GM21717 (cell line): ENCODE results near the gene BMP7.

Experiments
- ATAC-seq: cut with Tn5 transposase; IDR thresholded peaks from one replicate; pipeline ENCODE4 v1.9.1; 2021; ENCODE audit warnings: mild to moderate bottlenecking, moderate library complexity; ENCODE audit not compliant: unreplicated experiment

BMP7 gene

DNA sequence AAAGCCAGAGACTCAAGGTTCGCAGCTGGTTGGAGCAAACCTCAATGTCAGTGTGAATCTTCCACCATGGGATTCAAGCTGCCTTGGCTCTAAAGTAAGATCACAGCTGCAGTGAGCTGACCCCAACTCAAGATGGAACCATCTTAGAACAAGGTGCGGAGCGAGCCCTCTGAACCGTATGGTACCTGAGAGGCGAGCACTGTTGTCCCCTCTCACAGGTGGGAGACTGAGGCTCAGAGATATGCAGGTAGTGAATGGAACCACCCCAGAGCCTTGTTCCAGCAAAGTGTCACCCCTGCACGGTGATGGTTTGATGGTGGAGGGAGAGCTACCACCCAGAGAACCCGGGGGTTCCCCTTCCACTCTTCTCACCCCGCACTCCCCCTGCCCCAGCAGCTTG, 52.5 kb downstream of the BMP7 start:
- ATAC-seq, result no peak

DNA sequence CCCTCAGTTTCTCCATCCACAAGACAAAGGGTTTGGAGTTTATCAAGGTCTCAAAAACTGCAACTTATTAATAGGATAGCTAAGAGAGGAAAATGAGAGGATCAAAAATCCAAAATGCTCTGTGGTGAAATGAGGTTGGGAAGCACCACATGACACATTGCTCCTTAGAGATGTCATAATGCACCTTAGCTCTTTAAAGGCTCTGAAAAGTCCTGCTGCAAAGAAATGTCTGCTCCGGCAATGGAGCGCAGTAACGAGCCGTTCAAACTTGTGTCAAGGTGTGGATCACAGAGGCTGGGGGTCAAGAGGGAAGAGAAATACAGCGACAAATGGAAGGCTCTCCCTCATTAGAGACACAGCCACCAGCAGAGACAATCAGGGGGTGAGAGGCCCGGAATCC, 53.1 kb downstream of the BMP7 start:
- ATAC-seq, result no peak

DNA sequence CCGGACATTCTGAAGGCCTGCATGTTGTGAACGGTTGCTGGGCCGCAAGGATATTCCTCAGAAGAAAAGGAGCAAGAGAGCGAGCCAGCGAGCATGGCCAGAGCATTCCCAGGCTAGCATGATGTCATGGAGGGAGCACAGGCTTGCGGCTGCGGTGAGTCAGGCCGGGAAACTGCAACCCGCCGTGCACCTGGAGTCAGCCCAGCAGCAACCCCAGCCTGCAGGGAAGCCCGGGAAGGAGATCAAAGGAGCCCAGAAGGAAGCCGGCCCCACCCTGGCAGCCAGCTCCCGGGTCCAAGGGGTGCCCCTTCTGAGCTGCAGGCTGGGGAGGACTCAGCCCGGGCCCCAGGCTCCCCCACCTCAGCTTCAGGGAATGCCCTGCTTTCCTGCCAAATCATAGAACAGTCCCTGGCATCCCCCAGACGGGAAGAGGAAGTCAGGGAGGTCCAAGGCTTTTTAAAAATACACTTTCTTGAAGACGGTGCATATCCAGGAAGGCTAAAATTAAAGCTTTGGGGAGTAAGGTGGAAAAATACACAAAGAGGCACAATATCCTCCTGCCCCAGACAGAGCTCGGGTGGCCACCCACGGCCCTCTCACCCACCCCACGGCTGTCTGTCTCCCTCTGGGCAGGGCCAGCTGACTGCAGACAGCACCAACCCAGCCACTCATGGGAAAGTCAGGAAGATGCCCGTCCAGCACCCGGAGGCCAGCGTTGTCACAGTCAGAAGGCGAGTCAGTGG, 53.7 kb downstream of the BMP7 start:
- no peak for ATAC-seq

- no peak for ATAC-seq
These were observed 54.4 kb downstream of the BMP7 start for GRCh38 chr20:57211908-57212533.

DNA sequence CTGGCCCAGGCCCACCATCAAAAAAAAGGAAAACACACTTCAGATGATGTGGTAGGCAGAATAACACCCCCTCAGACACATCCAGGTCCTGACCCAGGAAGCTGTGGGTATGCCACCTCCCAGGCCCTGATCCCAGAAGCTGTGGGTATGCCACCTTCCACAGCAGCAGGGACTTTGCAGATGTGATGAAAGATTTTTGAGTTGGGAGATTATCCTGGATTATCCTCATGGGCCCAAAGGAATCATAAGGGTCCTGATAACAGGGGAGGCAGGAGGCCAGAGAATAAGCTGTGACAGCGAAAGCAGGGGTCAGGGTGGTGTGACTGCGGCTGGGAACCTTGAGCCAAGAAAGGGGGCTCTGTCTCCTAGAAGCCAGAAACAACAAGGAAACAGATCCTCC, 55.0 kb downstream of the BMP7 start:
- ATAC-seq, result no peak

DNA sequence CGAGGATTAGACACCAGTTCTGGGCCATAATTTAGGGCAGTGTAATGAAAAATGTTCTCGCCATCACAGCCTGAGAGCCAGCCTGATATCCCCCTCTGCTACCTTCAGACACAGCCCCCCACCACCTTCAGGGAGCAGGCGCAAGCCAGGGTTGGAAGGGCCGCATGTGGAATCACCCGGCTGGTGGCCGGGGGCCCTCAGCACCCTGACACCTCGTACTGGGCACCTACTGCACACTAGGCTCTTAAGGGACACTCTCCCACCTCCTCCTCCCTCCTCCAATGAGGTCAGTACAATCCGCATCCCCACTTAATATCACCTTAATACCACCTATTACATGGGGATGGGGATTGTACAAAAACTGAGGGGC, 55.5 kb downstream of the BMP7 start:
- ATAC-seq, result no peak

DNA sequence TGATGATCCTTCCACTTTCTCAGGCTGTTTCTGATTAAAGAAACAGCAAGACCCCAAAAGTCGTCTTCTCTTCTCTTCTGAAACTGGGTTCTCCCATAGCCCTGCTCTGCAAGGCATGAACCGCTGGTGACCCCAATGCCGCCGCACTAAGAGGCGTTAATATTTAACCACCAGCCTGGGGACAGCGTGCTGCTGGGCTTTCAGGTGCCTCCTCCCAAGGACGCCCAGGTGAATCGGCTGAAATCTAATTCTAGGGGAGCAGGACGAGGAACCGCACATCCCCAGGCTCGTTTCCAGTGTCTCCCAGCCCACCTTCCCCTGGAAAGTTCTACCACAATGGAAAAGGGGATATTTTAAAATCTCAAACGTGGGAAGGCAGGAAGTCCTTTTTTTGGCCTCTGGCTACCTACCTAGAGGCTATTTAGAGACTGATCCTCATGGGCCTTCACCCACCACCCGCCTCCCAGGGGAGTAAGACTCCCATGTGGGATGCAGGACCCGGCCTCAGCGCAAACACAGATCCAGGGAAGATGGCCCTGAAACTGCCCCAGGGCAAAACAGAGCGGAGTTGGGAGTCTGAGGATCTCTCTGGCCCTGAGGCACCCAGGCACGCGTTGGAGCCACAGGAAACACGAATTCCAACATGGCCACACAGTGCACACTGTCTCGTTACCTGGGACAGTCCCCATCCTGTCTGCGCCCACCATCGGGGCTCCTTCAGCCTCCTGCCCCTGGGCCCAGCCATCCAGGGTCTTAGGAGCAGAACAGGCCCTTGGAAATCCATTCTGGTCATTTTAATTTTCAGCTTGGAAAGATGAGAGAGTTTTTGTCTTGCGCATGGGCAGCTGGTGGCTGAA, 56.2 kb downstream of the BMP7 start:
- ATAC-seq, result no peak

DNA sequence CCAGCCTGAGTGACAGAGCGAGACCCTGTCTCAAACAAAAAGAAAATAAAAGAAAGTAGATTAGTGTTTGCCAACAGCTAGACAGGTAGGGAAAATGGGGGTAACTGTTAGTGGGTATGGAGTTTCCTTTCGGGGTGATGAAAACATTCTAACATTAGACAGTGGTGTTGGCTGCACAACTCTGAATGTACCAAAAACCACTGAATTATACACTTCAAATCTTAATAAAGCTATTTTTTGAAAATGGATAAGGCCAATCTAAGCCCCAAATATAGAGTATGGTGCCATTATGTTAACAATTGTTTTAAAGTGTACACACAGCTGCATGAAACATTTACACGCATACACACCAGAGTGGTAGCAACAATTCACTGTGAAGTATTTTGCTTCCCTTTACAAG, 57.0 kb downstream of the BMP7 start:
- no peak for ATAC-seq

GRCh38 chr20:57208198-57208597, 58.2 kb downstream of the BMP7 start:
- ATAC-seq, result no peak

DNA sequence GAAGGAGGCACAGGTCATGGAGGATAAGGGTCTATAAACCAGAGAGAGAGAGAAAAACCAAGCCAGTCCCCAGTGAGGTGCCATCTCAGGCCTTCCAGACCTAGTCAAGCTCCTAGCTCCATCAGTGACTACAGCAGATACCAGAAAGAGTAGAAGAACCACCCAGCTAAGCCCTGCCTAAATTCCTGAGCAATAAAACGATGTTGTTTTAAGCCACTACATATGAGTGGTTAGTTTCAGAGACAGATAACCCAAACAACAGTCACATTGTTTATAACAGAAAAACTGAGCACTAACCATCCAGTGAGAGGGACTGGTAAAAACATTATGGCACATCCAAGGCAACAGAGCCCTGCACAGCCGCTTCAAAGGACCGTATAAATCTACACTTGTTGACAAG, 59.2 kb downstream of the BMP7 start:
- ATAC-seq, result no peak

DNA sequence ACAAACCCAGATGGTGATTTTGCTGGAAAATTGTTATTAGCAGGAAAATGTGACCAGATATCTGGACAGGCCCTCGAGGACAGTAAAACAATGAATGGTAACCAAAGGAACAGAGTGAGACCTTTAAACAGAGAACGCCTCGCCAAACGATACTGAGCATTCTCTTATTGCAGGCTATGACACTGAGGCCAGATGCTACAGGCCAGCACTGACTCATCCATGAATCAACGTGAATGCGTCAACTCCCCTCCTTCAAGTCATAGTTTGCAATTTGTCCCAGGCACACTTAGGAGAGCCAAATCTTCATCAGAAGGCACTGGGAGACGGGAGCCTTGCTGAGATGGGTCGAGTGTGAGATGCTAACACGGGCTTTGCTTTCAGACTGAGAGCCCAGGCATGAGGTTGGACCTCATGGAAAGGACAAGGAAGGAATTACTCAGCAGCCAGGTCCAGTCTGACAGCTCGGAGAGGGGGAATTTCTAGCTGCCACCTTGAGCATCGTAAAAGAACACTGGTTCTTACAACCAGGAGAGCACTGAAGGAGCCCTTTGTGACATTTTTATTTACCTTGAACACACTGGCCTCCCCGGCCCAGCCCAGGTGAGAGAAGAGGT, 60.7 kb downstream of the BMP7 start:
- ATAC-seq, result no peak

DNA sequence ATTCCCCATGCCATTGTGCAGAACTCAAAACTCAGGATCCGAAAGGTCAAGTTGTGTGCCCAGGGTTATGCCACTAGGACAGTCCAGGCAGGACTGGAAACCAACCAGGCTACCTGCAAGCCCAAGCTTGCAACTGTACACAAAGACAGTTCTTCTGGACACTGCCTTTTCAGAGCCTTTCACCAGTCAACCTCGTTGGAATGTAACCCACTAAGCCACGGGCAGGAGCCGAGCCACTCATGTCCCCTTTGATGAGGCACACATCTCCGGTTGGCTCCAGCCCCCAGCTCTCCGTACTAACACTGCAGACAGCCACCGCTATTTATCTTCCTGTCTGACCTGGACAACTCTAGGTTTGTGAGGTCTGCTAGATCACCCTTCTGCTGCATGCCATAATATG, 62.5 kb downstream of the BMP7 start:
- no peak for ATAC-seq

DNA sequence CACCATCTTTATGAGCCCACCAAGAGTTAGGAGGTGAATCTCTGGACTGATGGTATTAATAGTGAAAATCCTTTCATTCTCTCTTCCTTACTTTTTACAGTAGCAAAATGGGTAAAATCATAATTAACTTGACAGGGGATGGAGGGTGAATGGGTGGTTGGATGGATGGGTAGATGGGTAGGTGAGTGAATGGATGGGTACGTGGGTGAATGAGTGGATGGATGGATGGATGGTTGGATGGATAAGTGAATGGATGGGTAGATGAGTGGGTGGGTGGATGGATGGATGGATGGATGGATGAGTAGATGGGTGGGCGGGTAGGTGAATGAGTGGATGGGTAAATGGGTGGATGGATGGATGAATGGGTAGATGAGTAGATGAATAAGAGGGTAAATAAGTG, 63.2 kb downstream of the BMP7 start:
- no peak for ATAC-seq

GRCh38 chr20:57202309-57202708, 64.1 kb downstream of the BMP7 start:
- no peak for ATAC-seq

DNA sequence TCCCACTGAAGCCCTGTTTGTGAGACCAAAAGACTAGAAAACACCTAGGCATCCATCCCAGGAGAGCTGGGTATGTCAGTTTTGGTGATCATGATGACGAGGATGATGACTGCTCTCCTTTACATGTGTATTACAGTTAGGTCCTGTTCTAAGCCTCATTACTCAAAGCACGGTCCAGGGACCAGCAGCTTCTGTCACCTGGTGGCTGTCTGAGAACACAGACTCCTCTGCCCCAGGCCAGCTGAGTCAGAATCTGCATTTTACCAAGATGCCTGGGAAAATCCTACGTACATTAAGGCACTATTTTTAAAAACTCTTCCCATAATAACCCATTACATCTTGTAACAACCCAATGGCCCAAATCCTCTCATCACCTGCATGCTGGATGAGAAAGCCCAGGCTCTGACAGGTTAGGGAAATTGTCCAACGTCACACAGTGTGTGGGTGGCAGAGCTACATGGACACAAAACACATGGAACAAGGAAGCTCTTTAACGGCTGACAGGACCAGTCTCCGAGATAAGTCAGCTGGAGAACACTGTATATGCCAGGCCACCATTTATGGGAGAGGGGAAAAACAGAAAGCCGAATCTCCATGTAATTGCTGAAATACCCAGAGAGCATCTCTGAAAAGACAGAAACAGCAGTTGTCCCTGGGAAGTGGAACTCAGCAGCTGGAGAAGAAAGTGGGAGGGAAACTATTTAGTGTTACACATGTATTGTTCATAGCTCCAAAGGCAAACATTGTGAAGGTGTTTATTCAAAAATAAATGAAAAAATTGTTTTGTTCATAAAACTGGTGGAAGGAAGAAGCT, 65.4 kb downstream of the BMP7 start:
- no peak for ATAC-seq

- no peak for ATAC-seq
These were observed 66.6 kb downstream of the BMP7 start for GRCh38 chr20:57199656-57200405.

GRCh38 chr20:57198132-57199072, 68.0 kb downstream of the BMP7 start:
- ATAC-seq, result no peak

DNA sequence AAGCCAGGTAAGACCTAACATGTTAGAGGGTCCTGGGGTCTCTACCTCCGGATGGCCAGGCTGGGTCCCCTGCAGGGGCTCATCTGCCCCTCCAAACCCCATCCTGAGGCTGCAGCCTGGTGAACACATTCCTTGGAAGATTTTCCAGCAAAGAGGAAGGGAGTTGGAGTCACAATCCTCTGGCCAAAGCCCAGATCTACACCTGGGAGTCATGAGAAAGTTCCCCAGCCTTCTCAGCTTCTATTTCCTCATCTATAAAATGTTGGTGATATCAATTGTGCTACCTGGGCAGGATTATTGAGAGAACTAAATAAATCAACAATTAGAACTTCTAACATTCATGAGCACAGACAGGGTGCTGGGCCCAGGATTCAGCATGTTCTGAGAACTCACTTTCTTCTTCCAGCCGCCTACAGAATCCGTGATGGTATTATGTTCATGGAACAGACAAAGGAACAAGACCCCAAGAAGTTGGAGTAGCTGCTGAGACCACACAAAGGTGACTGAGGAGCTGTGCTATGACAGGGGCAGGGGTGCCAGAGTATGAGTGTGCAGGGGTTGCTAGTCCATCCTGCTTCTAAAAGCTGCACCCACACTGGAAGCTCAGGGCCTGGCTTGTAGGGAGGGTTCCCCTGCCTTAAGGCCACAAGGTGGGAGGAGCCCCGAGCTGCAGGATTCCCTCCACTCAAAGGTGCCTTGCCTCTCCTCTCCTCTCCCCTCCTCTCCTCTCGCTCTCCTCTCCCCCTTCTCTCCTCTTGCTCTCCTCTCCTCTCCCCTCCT, 68.9 kb downstream of the BMP7 start:
- ATAC-seq, result no peak
